Nephron progenitor cell (in vitro differentiated cells): ENCODE results near the gene SLAMF1.
A peak's percentile ranks its signal among the peaks of the same experiment; 100 is the strongest.

Experiments
- DNase-seq: peaks from one replicate; pipeline ENCODE4 v3.0.0; 2021
- H3K27ac Mint-ChIP-seq: 2 replicates; pipeline ENCODE4 v1.8.0; 2021; ENCODE audit warnings: mild to moderate bottlenecking, moderate library complexity, mixed read lengths
- H3K27me3 Mint-ChIP-seq: 2 replicates; pipeline ENCODE4 v1.8.0; 2021; ENCODE audit warnings: mild to moderate bottlenecking, low read depth, mixed read lengths; ENCODE audit not compliant: poor library complexity
- H3K36me3 Mint-ChIP-seq: 2 replicates; pipeline ENCODE4 v1.8.0; 2021; ENCODE audit warnings: low read depth, mixed read lengths
- H3K4me1 Mint-ChIP-seq: 2 replicates; pipeline ENCODE4 v1.8.0; 2021; ENCODE audit warnings: mixed read lengths
- H3K4me3 Mint-ChIP-seq: 2 replicates; pipeline ENCODE4 v1.8.0; 2021; ENCODE audit warnings: mild to moderate bottlenecking, moderate library complexity, mixed read lengths
- H3K9me3 Mint-ChIP-seq: 2 replicates; pipeline ENCODE4 v1.8.0; 2021; ENCODE audit warnings: mild to moderate bottlenecking, moderate library complexity, mixed read lengths
- CTCF ChIP-seq: fragments of 200-600 bp; sonication (generic); IDR thresholded peaks from 2 replicates; pipeline ENCODE4 v1.5.0; 2021; ENCODE audit warnings: antibody characterized with exemption

Gene SLAMF1

GRCh38 chr1:160680399-160680798, 33.6 kb upstream of the SLAMF1 start:
- peaks cover 4% of the 10 kb centered on the region for H3K4me1 Mint-ChIP-seq
- peaks cover 11% of the 10 kb centered on the region for H3K27me3 Mint-ChIP-seq
- DNase-seq = no peak
- no peak for TF ChIP-seq CTCF
- H3K27ac Mint-ChIP-seq = no peak overlapping the region
- no peaks in the 10 kb centered on the region for H3K36me3 Mint-ChIP-seq
- H3K9me3 Mint-ChIP-seq = no peaks in the 10 kb centered on the region
- no peak overlapping the region for H3K4me3 Mint-ChIP-seq

GRCh38 chr1:160679893-160680292, 33.0 kb upstream of the SLAMF1 start:
- no peak overlapping the region for H3K4me3 Mint-ChIP-seq
- no peaks in the 10 kb centered on the region for H3K36me3 Mint-ChIP-seq
- TF ChIP-seq CTCF = no peak
- H3K4me1 Mint-ChIP-seq = peaks cover 4% of the 10 kb centered on the region
- no peak overlapping the region for H3K27ac Mint-ChIP-seq
- peaks cover 11% of the 10 kb centered on the region for H3K27me3 Mint-ChIP-seq
- H3K9me3 Mint-ChIP-seq = no peaks in the 10 kb centered on the region
- DNase-seq = no peak

- H3K4me3 Mint-ChIP-seq = no peak overlapping the region
- H3K9me3 Mint-ChIP-seq = no peaks in the 10 kb centered on the region
- TF ChIP-seq CTCF = no peak
- no peak for DNase-seq
- H3K27ac Mint-ChIP-seq = no peak overlapping the region
- H3K27me3 Mint-ChIP-seq = peaks cover 11% of the 10 kb centered on the region
- no peaks in the 10 kb centered on the region for H3K36me3 Mint-ChIP-seq
- H3K4me1 Mint-ChIP-seq = peaks cover 4% of the 10 kb centered on the region
Measured at GRCh38 chr1:160676869-160677597, 30.2 kb upstream of the SLAMF1 start.

GRCh38 chr1:160675641-160676410, 29.0 kb upstream of the SLAMF1 start:
- no peaks in the 10 kb centered on the region for H3K36me3 Mint-ChIP-seq

GRCh38 chr1:160674415-160674814, 27.6 kb upstream of the SLAMF1 start:
- no peak for TF ChIP-seq CTCF
- H3K27ac Mint-ChIP-seq = no peak overlapping the region
- no peaks in the 10 kb centered on the region for H3K4me1 Mint-ChIP-seq

More at GRCh38 chr1:160675641-160676410, 29.0 kb upstream of the SLAMF1 start:
- H3K4me3 Mint-ChIP-seq = no peak overlapping the region
- peak; percentile 71 for DNase-seq
- H3K27ac Mint-ChIP-seq = no peak overlapping the region
- no peaks in the 10 kb centered on the region for H3K9me3 Mint-ChIP-seq
- H3K4me1 Mint-ChIP-seq = no peaks in the 10 kb centered on the region
- H3K27me3 Mint-ChIP-seq = peaks cover 11% of the 10 kb centered on the region
- peak; percentile 76 for TF ChIP-seq CTCF

More at GRCh38 chr1:160674415-160674814, 27.6 kb upstream of the SLAMF1 start:
- Mint-ChIP-seq H3K9me3 (peaks cover 7% of the 10 kb centered on the region), H3K4me3 (no peak overlapping the region), H3K36me3 (no peaks in the 10 kb centered on the region), H3K27me3 (peaks cover 12% of the 10 kb centered on the region)
- no peak for DNase-seq
